ENCODE results near the gene CLEC16A.
A peak's percentile ranks its signal among the peaks of the same experiment; 100 is the strongest.

CLEC16A gene

GRCh38 chr16:10969615-10970014 lies 25.3 kb downstream of the CLEC16A start:
- no peak for DNase-seq

GRCh38 chr16:10970065-10970464 lies 25.7 kb downstream of the CLEC16A start:
- DNase-seq, result no peak

GRCh38 chr16:10971560-10971961 lies 27.2 kb downstream of the CLEC16A start:
- peak; percentile 65 for DNase-seq

GRCh38 chr16:10972108-10972818 lies 27.9 kb downstream of the CLEC16A start:
- no peak for DNase-seq

GRCh38 chr16:10972819-10973464 lies 28.6 kb downstream of the CLEC16A start:
- no peak for DNase-seq

GRCh38 chr16:10976634-10977033 lies 32.3 kb downstream of the CLEC16A start:
- no peak for DNase-seq

- no peak for DNase-seq
These were observed 33.8 kb downstream of the CLEC16A start for GRCh38 chr16:10978124-10978523.

- DNase-seq, result no peak
These were observed 34.6 kb downstream of the CLEC16A start for GRCh38 chr16:10978871-10979446.

- no peak for DNase-seq
These were observed 35.6 kb downstream of the CLEC16A start for GRCh38 chr16:10979717-10980601.

GRCh38 chr16:10980813-10981212 lies 36.4 kb downstream of the CLEC16A start:
- DNase-seq, result no peak

GRCh38 chr16:10981697-10982216 lies 37.4 kb downstream of the CLEC16A start:
- no peak for DNase-seq

- DNase-seq, result no peak
These were observed 38.2 kb downstream of the CLEC16A start for GRCh38 chr16:10982465-10983150.

GRCh38 chr16:10983159-10983558 lies 38.8 kb downstream of the CLEC16A start:
- no peak for DNase-seq

GRCh38 chr16:10984509-10984908 lies 40.1 kb downstream of the CLEC16A start:
- peak; percentile 54 for DNase-seq

- no peak for DNase-seq
These were observed 43.2 kb downstream of the CLEC16A start for GRCh38 chr16:10987361-10988163.

- DNase-seq, result no peak
These were observed 43.9 kb downstream of the CLEC16A start for GRCh38 chr16:10988164-10988803.

GRCh38 chr16:10988879-10989278 lies 44.5 kb downstream of the CLEC16A start:
- DNase-seq, result no peak

GRCh38 chr16:10989559-10989958 lies 45.2 kb downstream of the CLEC16A start:
- no peak for DNase-seq

GRCh38 chr16:10990378-10990777 lies 46.0 kb downstream of the CLEC16A start:
- DNase-seq, result no peak

GRCh38 chr16:10992112-10992511 lies 47.7 kb downstream of the CLEC16A start:
- DNase-seq, result no peak

- peak; percentile 50 for DNase-seq
These were observed 48.4 kb downstream of the CLEC16A start for GRCh38 chr16:10992797-10993196.
